ENCODE measurements around the gene DCDC2C. TPM values are rescaled to one million over a fixed set of nuclear protein-coding genes. Genes with fewer than 3 reads are reported as not detected.
"Not testable (repeated sequence)": the region's sequence is repeated elsewhere in the genome, so short reads cannot be mapped to it uniquely, and the experiment has no call there.

Gene DCDC2C
- total and polyA plus RNA-seq, 2 experiments from 2014 or later: 0.45 TPM; not detected in 1

DNA sequence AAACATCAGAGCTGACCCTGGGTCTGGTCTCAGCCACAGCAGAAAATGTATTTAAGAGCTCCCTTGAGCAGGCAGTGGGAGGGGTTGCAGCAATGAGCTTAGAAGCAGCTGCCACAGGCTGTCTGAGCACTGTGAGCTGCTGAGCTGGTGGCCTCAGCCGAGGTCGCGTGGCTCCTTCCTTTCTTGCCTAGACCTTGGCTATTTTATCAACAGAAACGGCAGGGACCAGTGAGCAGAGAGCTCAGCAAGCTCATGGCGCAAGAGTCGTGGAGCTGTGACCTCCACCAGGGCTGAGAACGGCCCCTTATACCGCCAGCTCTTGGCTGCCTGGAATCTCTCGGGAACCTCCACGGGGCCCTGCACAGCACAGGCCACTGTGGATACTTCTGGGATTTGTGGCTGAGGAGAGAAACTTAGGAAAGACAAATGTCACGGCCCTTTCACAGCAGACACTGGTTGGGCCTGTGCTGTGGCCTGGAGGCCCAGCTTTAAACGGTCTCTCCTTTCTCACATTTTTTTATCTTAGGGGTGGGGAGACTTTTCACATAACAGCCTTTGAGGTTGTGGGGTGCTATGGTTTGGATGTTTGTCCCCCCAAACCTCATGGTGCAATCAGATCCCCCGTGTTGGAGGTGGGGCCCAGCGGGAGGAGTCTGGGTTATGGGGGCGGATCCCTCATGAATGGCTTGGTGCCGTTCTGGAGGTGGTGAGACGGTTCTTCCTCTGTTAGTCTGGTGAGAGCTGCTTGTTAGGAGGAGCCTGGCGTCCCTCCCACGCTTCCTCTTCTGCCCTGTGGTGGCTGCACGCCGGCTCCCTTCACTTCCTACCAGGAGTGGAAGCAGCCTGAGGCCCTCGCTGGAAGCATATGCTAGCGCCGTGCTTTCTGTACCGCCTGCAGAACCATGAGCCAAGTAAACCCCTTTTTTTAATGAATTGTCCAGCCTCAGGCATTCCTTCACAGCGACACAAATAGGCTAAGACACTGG lies 43.6 kb upstream of the DCDC2C start:
- Mint-ChIP-seq H3K27ac (no peak overlapping the region; the same call in 1 of the 2 replicates), H3K4me3 (no peak overlapping the region), H3K27me3 (ENCODE audit: insufficient read depth, low read depth, poor library complexity) (no peaks in the 10 kb centered on the region), H3K9me3 (no peaks in the 10 kb centered on the region), H3K4me1 (peaks cover 18% of the 10 kb centered on the region), H3K36me3 (ENCODE audit: low read depth) (no peaks in the 10 kb centered on the region)
- H3F3A ChIP-seq (replicated peaks; ENCODE audit: low read depth): no peaks in the 10 kb centered on the region
- H4K20me1 ChIP-seq (replicated peaks; ENCODE audit: insufficient read depth): no peaks in the 10 kb centered on the region
- H3K27ac ChIP-seq (ENCODE audit: low read depth): no peak overlapping the region
- 0 out of 2 replicates have a peak, but pooled peaks cover 4% of the 10 kb centered on the region for H3K4me1 ChIP-seq (ENCODE audit: insufficient read depth)
- H2AFZ ChIP-seq: peak overlapping the region; percentile 81
- TF ChIP-seq, protein P1, sequence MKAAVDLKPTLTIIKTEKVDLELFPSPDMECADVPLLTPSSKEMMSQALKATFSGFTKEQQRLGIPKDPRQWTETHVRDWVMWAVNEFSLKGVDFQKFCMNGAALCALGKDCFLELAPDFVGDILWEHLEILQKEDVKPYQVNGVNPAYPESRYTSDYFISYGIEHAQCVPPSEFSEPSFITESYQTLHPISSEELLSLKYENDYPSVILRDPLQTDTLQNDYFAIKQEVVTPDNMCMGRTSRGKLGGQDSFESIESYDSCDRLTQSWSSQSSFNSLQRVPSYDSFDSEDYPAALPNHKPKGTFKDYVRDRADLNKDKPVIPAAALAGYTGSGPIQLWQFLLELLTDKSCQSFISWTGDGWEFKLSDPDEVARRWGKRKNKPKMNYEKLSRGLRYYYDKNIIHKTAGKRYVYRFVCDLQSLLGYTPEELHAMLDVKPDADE (IDR thresholded peaks at IDR 0.05): no peak
- no peaks in the 10 kb centered on the region for H3K27me3 ChIP-seq (ENCODE audit: insufficient read depth)
- H3K36me3 ChIP-seq (ENCODE audit: insufficient read depth): no peaks in the 10 kb centered on the region
- H3K79me2 ChIP-seq (replicated peaks; ENCODE audit: insufficient read depth): no peaks in the 10 kb centered on the region
- H3K4me2 ChIP-seq: peak overlapping the region; percentile 14; the same call in 1 of the 2 replicates
- ATAC-seq: peak; percentile 51
- no peak for DNase-seq (ENCODE audit: low spot score)
- H3K9me2 ChIP-seq (ENCODE audit: insufficient read depth): no peaks in the 10 kb centered on the region
- no peak overlapping the region for H3K4me3 ChIP-seq

DNA sequence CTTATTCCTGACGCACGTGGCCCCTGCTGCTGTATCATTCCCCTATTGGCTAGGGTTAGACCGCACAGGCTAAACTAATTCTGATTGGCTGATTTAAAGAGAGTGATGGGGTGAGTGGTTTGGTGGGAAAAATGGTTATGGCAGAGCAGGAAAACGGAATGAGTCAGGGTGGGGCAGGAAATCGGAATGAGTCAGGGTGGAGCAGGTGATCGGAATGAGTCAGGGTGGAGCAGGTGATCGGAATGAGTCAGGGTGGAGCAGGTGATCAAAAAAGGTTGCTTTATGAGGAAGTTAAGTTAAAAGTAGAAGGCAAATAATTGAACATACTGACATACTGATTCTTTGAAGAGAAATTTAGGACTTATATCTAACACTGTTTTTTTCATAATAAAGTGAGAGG lies 42.7 kb upstream of the DCDC2C start:
- H3K27ac Mint-ChIP-seq; H4K20me1 ChIP-seq (replicated peaks; ENCODE audit: insufficient read depth); H3K36me3 ChIP-seq (ENCODE audit: insufficient read depth); DNase-seq (ENCODE audit: low spot score); H3K4me3 Mint-ChIP-seq; ATAC-seq; H3K79me2 ChIP-seq (replicated peaks; ENCODE audit: insufficient read depth); H3K4me1 ChIP-seq (ENCODE audit: insufficient read depth); H3K9me3 Mint-ChIP-seq; H3K27me3 Mint-ChIP-seq (ENCODE audit: insufficient read depth, low read depth, poor library complexity); H3F3A ChIP-seq (replicated peaks; ENCODE audit: low read depth); H3K9me2 ChIP-seq (ENCODE audit: insufficient read depth); H2AFZ ChIP-seq; H3K27me3 ChIP-seq (ENCODE audit: insufficient read depth); H3K4me3 ChIP-seq; H3K36me3 Mint-ChIP-seq (ENCODE audit: low read depth); H3K4me2 ChIP-seq; H3K27ac ChIP-seq (ENCODE audit: low read depth): not testable (repeated sequence)
- peaks cover 18% of the 10 kb centered on the region for H3K4me1 Mint-ChIP-seq

DNA sequence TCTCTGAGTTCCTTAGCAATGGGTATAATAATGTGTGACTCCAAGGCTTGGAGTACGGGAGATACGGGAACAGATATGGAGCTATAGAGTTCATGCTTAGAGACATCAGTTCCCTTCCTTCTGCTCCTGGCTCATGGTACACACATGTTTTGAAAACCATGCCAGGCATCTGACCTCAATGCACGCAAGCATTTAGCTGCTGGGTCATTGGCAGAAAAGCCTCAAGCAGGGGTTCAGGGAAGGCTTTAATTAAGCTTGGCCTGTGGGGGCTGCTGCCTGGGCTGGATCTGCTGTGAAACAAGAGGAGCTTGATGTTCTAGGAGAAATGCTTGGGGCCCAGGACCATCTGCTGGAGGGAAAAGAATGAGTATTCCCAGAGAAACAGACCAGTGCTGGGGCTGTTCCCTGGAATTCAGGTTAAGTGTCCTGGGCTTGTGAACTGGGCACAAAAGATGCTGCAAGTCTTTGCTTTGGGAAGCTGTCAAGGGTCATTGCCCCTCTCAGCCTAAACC lies 42.2 kb upstream of the DCDC2C start:
- no peaks in the 10 kb centered on the region for H3K27me3 ChIP-seq (ENCODE audit: insufficient read depth)
- no peaks in the 10 kb centered on the region for H3K79me2 ChIP-seq (replicated peaks; ENCODE audit: insufficient read depth)
- no peaks in the 10 kb centered on the region for H3K9me2 ChIP-seq (ENCODE audit: insufficient read depth)
- 0 out of 2 replicates have a peak, but pooled peaks cover 4% of the 10 kb centered on the region for H3K4me1 ChIP-seq (ENCODE audit: insufficient read depth)
- Mint-ChIP-seq H3K27me3 (ENCODE audit: insufficient read depth, low read depth, poor library complexity) (no peaks in the 10 kb centered on the region), H3K4me1 (peaks cover 18% of the 10 kb centered on the region), H3K27ac (no peak overlapping the region), H3K4me3 (no peak overlapping the region), H3K9me3 (no peaks in the 10 kb centered on the region; the same call in 2 of the 3 replicates), H3K36me3 (ENCODE audit: low read depth) (no peaks in the 10 kb centered on the region)
- DNase-seq (ENCODE audit: low spot score) (no peak), ATAC-seq (no peak)
- H4K20me1 ChIP-seq (replicated peaks; ENCODE audit: insufficient read depth): no peaks in the 10 kb centered on the region
- no peak overlapping the region for H2AFZ ChIP-seq
- H3K4me3 ChIP-seq: no peak overlapping the region
- TF ChIP-seq STAT1 (IDR thresholded peaks at IDR 0.05; ENCODE audit: unreplicated experiment): no peak
- no peaks in the 10 kb centered on the region for H3F3A ChIP-seq (replicated peaks; ENCODE audit: low read depth)
- H3K4me2 ChIP-seq: no peak overlapping the region
- H3K27ac ChIP-seq (ENCODE audit: low read depth): no peak overlapping the region
- H3K36me3 ChIP-seq (ENCODE audit: insufficient read depth): no peaks in the 10 kb centered on the region

Data from GM23338 (cell line).